Breast epithelium (tissue), 3 donors: ENCODE data around the gene CALN1.

Experiments
- POLR2A ChIP-seq: fragments of 450-650 bp; IDR thresholded peaks from one replicate; pipeline ENCODE4 v1.6.1; 2016; ENCODE audit warnings: antibody characterized with exemption, mild to moderate bottlenecking, moderate library complexity
- TF ChIP-seq, protein P1 (sequence below), 3 donors: fragments of 450-650 bp; IDR thresholded peaks; one replicate each; pipeline ENCODE4 v1.5.1; 2016 to 2017; ENCODE audit warnings: antibody characterized with exemption in 3 of 3, mild to moderate bottlenecking in 3 of 3, moderate library complexity in 3 of 3

DNA sequence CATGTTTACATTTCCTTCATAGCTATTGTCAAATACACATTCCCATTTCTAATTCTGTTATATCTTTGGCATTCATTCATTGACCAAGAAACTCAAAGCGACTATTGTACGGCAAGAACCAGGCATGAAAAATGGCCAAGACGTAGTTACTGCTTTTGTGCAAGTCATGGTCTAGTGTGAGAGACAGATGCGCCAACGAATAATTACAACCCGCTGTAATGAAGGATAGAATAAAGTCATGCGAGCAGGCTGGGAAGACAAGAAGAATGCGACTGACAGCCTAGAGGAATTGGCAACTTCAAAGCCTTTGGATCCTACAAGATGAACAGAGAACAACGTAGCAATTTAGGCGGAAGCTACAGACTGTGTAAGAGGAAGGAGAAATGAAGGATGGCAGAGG is 221.2 kb downstream of the CALN1 start:
- no peak for TF ChIP-seq POLR2A
- TF ChIP-seq, protein P1, sequence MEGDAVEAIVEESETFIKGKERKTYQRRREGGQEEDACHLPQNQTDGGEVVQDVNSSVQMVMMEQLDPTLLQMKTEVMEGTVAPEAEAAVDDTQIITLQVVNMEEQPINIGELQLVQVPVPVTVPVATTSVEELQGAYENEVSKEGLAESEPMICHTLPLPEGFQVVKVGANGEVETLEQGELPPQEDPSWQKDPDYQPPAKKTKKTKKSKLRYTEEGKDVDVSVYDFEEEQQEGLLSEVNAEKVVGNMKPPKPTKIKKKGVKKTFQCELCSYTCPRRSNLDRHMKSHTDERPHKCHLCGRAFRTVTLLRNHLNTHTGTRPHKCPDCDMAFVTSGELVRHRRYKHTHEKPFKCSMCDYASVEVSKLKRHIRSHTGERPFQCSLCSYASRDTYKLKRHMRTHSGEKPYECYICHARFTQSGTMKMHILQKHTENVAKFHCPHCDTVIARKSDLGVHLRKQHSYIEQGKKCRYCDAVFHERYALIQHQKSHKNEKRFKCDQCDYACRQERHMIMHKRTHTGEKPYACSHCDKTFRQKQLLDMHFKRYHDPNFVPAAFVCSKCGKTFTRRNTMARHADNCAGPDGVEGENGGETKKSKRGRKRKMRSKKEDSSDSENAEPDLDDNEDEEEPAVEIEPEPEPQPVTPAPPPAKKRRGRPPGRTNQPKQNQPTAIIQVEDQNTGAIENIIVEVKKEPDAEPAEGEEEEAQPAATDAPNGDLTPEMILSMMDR (IDR thresholded peaks at IDR 0.05) = no peak
